HEK293 (cell line): ENCODE results near the gene USP3.

Experiments used
- HOXD13 ChIP-seq: sonication (generic); formaldehyde crosslinking; IDR thresholded peaks from 2 replicates; pipeline ENCODE4 v1.8.0; 2022; ENCODE audit warnings: missing genetic modification reagents, borderline replicate concordance
- SCRT2 ChIP-seq: fragments of 450-650 bp; formaldehyde crosslinking; IDR thresholded peaks from 2 replicates; pipeline ENCODE4 v1.5.1; 2016; ENCODE audit warnings: missing biosample characterization, missing genetic modification characterization
- YY1 ChIP-seq: fragments of 450-650 bp; formaldehyde crosslinking; IDR thresholded peaks from 2 replicates; pipeline ENCODE4 v1.5.1; 2018; ENCODE audit warnings: missing biosample characterization, missing genetic modification characterization
- ZNF121 ChIP-seq: fragments of 450-650 bp; formaldehyde crosslinking; IDR thresholded peaks from 2 replicates; pipeline ENCODE4 v1.5.1; 2016; ENCODE audit warnings: missing biosample characterization, missing genetic modification characterization
- ZNF133 ChIP-seq: fragments of 450-650 bp; formaldehyde crosslinking; IDR thresholded peaks from 2 replicates; pipeline ENCODE4 v1.5.1; 2016; ENCODE audit warnings: missing biosample characterization, missing genetic modification characterization
- ZNF157 ChIP-seq: fragments of 450-650 bp; formaldehyde crosslinking; IDR thresholded peaks from 2 replicates; pipeline ENCODE4 v1.5.1; 2016; ENCODE audit warnings: missing biosample characterization, missing genetic modification characterization
- ZNF768 ChIP-seq: fragments of 450-650 bp; formaldehyde crosslinking; IDR thresholded peaks from 2 replicates; pipeline ENCODE4 v1.5.1; 2018; ENCODE audit warnings: missing biosample characterization, mild to moderate bottlenecking, missing genetic modification characterization
- ZXDB ChIP-seq: fragments of 450-650 bp; formaldehyde crosslinking; IDR thresholded peaks from 2 replicates; pipeline ENCODE4 v1.5.1; 2016; ENCODE audit warnings: missing biosample characterization, missing genetic modification characterization
- TF ChIP-seq, protein P1 (sequence below): fragments of 450-650 bp; formaldehyde crosslinking; IDR thresholded peaks from 2 replicates; pipeline ENCODE4 v1.5.1; 2016; ENCODE audit warnings: missing biosample characterization, missing genetic modification characterization
- TF ChIP-seq, protein P2 (sequence below): fragments of 450-650 bp; formaldehyde crosslinking; IDR thresholded peaks from 2 replicates; pipeline ENCODE4 v1.5.1; 2016; ENCODE audit warnings: missing biosample characterization, missing genetic modification characterization
- TF ChIP-seq, protein P3 (sequence below): sonication (generic); formaldehyde crosslinking; IDR thresholded peaks from 2 replicates; pipeline ENCODE4 v1.8.1; 2022; ENCODE audit warnings: mild to moderate bottlenecking, moderate library complexity, missing genetic modification reagents
- TF ChIP-seq, protein P4 (sequence below): fragments of 450-650 bp; formaldehyde crosslinking; IDR thresholded peaks from 2 replicates; pipeline ENCODE4 v1.5.1; 2016; ENCODE audit warnings: missing biosample characterization, missing genetic modification characterization

DNA sequence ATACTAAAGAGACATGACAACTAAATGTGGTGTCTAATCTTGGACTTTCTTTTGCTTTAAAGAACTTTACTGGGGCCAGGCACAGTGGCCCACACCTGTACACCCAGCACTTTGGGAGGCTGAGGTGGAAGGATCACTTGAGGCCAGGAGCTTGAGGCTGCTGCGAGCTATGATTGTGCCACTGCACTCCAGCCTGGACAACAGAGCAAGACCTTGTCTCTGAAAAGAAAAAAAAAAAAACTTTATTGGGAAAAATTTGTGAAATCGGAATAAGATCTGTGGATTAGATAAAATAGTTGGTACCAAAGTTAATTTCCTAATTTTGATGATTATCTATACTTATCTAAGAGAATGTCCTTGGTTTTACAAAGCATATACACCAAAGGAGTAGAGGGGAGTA, 34.4 kb upstream of the USP3 start:
- TF ChIP-seq ZXDB (tag by site-specific recombination) (no peak), ZNF121 (tag by site-specific recombination) (no peak), ZNF768 (tag by site-specific recombination) (no peak), SCRT2 (tag by site-specific recombination) (no peak), HOXD13 (no peak), ZNF157 (tag by site-specific recombination) (no peak), ZNF133 (tag by site-specific recombination) (no peak), YY1 (no peak)
- TF ChIP-seq, protein P1, sequence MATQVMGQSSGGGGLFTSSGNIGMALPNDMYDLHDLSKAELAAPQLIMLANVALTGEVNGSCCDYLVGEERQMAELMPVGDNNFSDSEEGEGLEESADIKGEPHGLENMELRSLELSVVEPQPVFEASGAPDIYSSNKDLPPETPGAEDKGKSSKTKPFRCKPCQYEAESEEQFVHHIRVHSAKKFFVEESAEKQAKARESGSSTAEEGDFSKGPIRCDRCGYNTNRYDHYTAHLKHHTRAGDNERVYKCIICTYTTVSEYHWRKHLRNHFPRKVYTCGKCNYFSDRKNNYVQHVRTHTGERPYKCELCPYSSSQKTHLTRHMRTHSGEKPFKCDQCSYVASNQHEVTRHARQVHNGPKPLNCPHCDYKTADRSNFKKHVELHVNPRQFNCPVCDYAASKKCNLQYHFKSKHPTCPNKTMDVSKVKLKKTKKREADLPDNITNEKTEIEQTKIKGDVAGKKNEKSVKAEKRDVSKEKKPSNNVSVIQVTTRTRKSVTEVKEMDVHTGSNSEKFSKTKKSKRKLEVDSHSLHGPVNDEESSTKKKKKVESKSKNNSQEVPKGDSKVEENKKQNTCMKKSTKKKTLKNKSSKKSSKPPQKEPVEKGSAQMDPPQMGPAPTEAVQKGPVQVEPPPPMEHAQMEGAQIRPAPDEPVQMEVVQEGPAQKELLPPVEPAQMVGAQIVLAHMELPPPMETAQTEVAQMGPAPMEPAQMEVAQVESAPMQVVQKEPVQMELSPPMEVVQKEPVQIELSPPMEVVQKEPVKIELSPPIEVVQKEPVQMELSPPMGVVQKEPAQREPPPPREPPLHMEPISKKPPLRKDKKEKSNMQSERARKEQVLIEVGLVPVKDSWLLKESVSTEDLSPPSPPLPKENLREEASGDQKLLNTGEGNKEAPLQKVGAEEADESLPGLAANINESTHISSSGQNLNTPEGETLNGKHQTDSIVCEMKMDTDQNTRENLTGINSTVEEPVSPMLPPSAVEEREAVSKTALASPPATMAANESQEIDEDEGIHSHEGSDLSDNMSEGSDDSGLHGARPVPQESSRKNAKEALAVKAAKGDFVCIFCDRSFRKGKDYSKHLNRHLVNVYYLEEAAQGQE: no peak
- TF ChIP-seq, protein P2, sequence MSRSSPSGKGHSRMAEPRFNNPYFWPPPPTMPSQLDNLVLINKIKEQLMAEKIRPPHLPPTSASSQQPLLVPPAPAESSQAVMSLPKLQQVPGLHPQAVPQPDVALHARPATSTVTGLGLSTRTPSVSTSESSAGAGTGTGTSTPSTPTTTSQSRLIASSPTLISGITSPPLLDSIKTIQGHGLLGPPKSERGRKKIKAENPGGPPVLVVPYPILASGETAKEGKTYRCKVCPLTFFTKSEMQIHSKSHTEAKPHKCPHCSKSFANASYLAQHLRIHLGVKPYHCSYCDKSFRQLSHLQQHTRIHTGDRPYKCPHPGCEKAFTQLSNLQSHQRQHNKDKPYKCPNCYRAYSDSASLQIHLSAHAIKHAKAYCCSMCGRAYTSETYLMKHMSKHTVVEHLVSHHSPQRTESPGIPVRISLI (tag by site-specific recombination): no peak
- TF ChIP-seq, protein P3, sequence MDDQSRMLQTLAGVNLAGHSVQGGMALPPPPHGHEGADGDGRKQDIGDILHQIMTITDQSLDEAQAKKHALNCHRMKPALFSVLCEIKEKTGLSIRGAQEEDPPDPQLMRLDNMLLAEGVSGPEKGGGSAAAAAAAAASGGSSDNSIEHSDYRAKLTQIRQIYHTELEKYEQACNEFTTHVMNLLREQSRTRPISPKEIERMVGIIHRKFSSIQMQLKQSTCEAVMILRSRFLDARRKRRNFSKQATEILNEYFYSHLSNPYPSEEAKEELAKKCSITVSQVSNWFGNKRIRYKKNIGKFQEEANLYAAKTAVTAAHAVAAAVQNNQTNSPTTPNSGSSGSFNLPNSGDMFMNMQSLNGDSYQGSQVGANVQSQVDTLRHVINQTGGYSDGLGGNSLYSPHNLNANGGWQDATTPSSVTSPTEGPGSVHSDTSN (CRISPR knock-in tag): no peak
- TF ChIP-seq, protein P4, sequence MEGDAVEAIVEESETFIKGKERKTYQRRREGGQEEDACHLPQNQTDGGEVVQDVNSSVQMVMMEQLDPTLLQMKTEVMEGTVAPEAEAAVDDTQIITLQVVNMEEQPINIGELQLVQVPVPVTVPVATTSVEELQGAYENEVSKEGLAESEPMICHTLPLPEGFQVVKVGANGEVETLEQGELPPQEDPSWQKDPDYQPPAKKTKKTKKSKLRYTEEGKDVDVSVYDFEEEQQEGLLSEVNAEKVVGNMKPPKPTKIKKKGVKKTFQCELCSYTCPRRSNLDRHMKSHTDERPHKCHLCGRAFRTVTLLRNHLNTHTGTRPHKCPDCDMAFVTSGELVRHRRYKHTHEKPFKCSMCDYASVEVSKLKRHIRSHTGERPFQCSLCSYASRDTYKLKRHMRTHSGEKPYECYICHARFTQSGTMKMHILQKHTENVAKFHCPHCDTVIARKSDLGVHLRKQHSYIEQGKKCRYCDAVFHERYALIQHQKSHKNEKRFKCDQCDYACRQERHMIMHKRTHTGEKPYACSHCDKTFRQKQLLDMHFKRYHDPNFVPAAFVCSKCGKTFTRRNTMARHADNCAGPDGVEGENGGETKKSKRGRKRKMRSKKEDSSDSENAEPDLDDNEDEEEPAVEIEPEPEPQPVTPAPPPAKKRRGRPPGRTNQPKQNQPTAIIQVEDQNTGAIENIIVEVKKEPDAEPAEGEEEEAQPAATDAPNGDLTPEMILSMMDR (tag by site-specific recombination): no peak
